Activated CD4-positive, CD25-positive, alpha-beta regulatory T cell treated with anti-CD3 and anti-CD28 coated beads, Interleukin-2, amount 50 U/mL, for 24 hours (primary cell): ENCODE results near the gene C17orf58.

ENCODE experiments used
- ATAC-seq, 2 donors: fragments of 150-1000 bp; cut with Tn5 transposase; one replicate each; pipeline ENCODE4 v1.10.0; 2021; ENCODE audit warnings: mild to moderate bottlenecking in 1 of 2, moderate library complexity in 1 of 2

Gene C17orf58

DNA sequence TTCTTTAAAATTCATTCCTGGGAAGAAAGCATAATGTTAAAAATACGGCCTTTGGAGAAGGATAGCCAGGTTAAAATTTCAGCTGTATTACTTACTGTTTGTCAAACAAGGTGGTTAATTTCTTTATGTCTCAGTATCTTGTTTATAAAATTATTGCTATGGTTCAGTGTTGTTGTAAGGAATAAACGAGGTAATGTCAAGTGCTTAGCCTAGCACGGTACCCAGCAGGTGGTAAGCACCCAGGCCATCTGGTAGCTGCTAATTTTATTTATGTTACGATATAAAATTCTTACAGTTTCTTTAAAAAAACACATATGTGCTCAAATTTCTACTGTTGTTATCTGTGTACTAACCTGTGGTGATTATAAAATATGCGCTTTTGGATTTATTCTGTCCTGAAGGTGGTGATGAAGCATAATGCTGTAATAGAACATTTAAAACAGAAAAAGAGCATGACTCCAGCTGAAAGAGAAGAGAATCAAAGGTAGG lies 48.9 kb downstream of the C17orf58 start:
- no peak for ATAC-seq

DNA sequence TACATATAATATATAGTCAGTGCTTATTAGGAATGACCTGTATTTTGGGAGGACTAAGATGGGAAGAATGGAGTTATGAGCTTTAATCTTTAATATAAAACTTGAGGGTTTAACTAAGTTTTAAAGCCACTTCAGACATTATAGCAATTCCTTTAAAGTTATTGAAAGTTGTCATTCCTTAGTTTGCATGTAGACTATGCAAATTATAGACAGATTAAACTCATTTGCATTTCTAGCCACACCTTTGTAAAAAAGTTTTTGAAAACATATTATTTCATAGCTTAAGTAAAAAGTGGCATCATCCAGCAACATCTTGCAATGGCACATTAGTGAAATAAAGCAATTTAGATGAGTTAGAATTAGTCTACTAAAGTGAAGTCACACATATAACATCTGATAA lies 49.8 kb downstream of the C17orf58 start:
- ATAC-seq: no peak

DNA sequence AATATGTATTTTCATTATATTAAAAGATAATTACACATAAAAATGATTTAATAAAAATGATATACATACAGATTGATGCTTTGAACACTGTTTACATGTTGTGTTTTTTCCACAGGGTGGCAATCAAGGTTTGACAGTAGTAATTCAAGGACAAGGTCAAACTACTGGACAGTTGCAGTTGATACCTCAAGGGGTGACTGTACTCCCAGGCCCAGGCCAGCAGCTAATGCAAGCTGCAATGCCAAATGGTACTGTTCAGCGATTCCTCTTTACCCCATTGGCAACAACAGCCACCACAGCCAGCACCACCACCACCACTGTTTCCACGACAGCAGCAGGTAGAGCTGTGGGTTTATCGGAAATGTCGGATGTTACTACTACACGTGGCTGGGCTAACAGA lies 52.2 kb downstream of the C17orf58 start:
- ATAC-seq: no peak

DNA sequence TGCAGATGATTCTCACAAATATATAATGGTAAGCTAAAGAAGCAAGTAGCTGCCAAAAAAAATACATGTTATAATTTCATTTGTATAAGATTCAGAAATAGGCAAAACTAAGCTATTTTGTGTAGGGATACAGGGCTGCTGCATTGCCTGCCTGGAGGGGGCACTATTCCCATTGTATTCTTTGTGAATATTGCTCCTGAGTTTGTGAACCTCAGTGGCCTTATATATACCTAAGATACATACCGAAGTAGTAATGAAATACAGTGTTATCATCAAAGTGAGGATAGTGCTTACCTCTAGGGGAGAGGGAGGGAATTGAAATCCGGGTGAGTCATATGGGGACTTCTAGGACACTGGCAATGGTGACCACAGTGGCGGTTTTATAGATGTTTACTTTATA lies 53.5 kb downstream of the C17orf58 start:
- ATAC-seq: no peak
